Measurements from ENCODE around the gene AGMAT. TPM values are rescaled to one million over a fixed set of nuclear protein-coding genes. Genes with fewer than 3 reads are reported as not detected.

AGMAT gene
- total and polyA plus RNA-seq, 9 of the 15 experiments (the other 6 are each of a cell fraction or from before 2014, with no cell fraction given): not detected

GRCh38 chr1:15603050-15603965 lies 18.5 kb upstream of the AGMAT start (continued):
- no peak for TF ChIP-seq ZBTB40 (IDR thresholded peaks at IDR 0.05)
- TF ChIP-seq ZBTB40 (CRISPR knock-in tag; IDR thresholded peaks at IDR 0.05): no peak
- TF ChIP-seq PHB (CRISPR knock-in tag; IDR thresholded peaks at IDR 0.05): no peak
- TF ChIP-seq, protein P1, sequence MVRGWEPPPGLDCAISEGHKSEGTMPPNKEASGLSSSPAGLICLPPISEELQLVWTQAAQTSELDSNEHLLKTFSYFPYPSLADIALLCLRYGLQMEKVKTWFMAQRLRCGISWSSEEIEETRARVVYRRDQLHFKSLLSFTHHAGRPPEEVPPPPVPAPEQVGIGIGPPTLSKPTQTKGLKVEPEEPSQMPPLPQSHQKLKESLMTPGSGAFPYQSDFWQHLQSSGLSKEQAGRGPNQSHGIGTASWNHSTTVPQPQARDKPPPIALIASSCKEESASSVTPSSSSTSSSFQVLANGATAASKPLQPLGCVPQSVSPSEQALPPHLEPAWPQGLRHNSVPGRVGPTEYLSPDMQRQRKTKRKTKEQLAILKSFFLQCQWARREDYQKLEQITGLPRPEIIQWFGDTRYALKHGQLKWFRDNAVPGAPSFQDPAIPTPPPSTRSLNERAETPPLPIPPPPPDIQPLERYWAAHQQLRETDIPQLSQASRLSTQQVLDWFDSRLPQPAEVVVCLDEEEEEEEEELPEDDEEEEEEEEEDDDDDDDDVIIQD (CRISPR knock-in tag; IDR thresholded peaks at IDR 0.05): no peak
- TF ChIP-seq MCM7 (IDR thresholded peaks at IDR 0.05): no peak
- no peak for TF ChIP-seq GTF2A2 (tag; IDR thresholded peaks at IDR 0.05)
- no peak for TF ChIP-seq SMC3 (conservative IDR thresholded peaks at IDR 0.05; ENCODE audit: insufficient read depth, low read depth, low read length)
- TF ChIP-seq ZNF3 (CRISPR knock-in tag; IDR thresholded peaks at IDR 0.05): no peak
- no peak for TF ChIP-seq HNRNPLL (IDR thresholded peaks at IDR 0.05; ENCODE audit: low read depth, low read length, poor library complexity, severe bottlenecking)
- TF ChIP-seq, protein P2, sequence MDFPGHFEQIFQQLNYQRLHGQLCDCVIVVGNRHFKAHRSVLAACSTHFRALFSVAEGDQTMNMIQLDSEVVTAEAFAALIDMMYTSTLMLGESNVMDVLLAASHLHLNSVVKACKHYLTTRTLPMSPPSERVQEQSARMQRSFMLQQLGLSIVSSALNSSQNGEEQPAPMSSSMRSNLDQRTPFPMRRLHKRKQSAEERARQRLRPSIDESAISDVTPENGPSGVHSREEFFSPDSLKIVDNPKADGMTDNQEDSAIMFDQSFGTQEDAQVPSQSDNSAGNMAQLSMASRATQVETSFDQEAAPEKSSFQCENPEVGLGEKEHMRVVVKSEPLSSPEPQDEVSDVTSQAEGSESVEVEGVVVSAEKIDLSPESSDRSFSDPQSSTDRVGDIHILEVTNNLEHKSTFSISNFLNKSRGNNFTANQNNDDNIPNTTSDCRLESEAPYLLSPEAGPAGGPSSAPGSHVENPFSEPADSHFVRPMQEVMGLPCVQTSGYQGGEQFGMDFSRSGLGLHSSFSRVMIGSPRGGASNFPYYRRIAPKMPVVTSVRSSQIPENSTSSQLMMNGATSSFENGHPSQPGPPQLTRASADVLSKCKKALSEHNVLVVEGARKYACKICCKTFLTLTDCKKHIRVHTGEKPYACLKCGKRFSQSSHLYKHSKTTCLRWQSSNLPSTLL (IDR thresholded peaks at IDR 0.05): no peak
- TF ChIP-seq CHD2 (IDR thresholded peaks at IDR 0.05; ENCODE audit: low read depth, low read length): no peak
- TF ChIP-seq, protein P3, sequence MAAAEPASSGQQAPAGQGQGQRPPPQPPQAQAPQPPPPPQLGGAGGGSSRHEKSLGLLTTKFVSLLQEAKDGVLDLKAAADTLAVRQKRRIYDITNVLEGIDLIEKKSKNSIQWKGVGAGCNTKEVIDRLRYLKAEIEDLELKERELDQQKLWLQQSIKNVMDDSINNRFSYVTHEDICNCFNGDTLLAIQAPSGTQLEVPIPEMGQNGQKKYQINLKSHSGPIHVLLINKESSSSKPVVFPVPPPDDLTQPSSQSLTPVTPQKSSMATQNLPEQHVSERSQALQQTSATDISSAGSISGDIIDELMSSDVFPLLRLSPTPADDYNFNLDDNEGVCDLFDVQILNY (CRISPR knock-in tag; IDR thresholded peaks at IDR 0.05): no peak

All from K562 (cell line).